Measurements from ENCODE around the gene DUSP22.

DNA sequence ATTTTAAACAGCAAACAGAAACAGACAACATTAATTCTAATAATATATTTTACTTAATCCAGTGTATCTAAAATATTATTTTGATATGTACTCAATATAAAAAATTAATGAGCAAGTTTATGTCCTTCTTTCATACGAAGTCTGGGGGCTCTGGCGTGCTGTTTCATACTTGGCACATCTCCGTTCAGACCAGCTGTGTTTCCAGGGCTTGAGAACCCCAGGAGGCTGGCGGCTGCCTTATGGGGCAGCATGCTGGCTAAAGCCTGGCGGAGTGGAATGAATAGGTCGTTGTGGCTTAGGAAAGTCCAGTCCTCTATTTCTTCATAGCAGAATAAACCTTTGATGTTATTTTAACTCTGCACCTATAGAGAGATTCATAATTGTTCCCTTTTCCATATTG is 43.3 kb downstream of the DUSP22 start:
- TF ChIP-seq, protein P1, sequence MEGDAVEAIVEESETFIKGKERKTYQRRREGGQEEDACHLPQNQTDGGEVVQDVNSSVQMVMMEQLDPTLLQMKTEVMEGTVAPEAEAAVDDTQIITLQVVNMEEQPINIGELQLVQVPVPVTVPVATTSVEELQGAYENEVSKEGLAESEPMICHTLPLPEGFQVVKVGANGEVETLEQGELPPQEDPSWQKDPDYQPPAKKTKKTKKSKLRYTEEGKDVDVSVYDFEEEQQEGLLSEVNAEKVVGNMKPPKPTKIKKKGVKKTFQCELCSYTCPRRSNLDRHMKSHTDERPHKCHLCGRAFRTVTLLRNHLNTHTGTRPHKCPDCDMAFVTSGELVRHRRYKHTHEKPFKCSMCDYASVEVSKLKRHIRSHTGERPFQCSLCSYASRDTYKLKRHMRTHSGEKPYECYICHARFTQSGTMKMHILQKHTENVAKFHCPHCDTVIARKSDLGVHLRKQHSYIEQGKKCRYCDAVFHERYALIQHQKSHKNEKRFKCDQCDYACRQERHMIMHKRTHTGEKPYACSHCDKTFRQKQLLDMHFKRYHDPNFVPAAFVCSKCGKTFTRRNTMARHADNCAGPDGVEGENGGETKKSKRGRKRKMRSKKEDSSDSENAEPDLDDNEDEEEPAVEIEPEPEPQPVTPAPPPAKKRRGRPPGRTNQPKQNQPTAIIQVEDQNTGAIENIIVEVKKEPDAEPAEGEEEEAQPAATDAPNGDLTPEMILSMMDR (IDR thresholded peaks at IDR 0.05): no peak
- no peak for TF ChIP-seq POLR2A (IDR thresholded peaks at IDR 0.05)
